ENCODE data around the gene GPR17.

- no peak for TF ChIP-seq CTCF (IDR thresholded peaks at IDR 0.05)
- no peak for TF ChIP-seq POLR2A (IDR thresholded peaks at IDR 0.05)
Observed at GRCh38 chr2:127660291-127660578, 14.3 kb downstream of the GPR17 start.

All from heart left ventricle (tissue), 13 donors.